K562 (cell line): ENCODE measurements around the gene PCSK5. TPM values are rescaled to one million over a fixed set of nuclear protein-coding genes. Genes with fewer than 3 reads are reported as not detected.

Experiments used
- ATAC-seq: fragments of 200-7000 bp; cut with Tn5 transposase; 3 replicates; pipeline ENCODE4 v1.9.1; 2020; ENCODE audit warnings: moderate library complexity
- BruUV-seq: library from RNA; stranded (reverse); fragments of 400-500 nt; replicated peaks from 2 replicates; lab custom pipeline; 2021; lab: Mats Ljungman, UMichigan
- CTCF ChIA-PET: fragments of 300-600 bp; formaldehyde crosslinking; extraction: SDS; loops from one replicate; lab custom pipeline; 2021; ENCODE audit warnings: low intra/inter-chr PET ratio; lab: Yijun Ruan, JAX
- POLR2A ChIA-PET: fragments of 300-600, 350-650 bp; sonication (Branson Sonifier 250); formaldehyde crosslinking; extraction: SDS; loops from one replicate; lab custom pipeline; 2021; ENCODE audit warnings: antibody characterized with exemption, inconsistent platforms; lab: Yijun Ruan, JAX
- DNase-seq, 4 experiments: peaks; one replicate each; pipeline versions ENCODE4 v3.0.0 to v3.0.0-alpha.2; 2011 to 2018; ENCODE audit warnings: low spot score in 3 of 4, mixed read lengths in 3 of 4; ENCODE audit errors: extremely low read depth in 1 of 4
- FAIRE-seq: peaks from 2 replicates; lab custom pipeline; 2011; peaks lifted over from hg19 to GRCh38; lab: Jason Lieb, UNC
- H2AFZ ChIP-seq: 2 replicates; pipeline ENCODE4 v1.6.0; 2011; ENCODE audit warnings: low read depth, low read length, control low read depth, inconsistent platforms
- H3K27ac ChIP-seq: fragments of 200-600 bp; 3 replicates; pipeline ENCODE4 v1.8.0; 2011; ENCODE audit warnings: low read depth, mild to moderate bottlenecking, control low read depth, inconsistent platforms, low read length, moderate library complexity, mixed read lengths; ENCODE audit errors: extremely low read depth
- H3K27me3 ChIP-seq, 2 experiments: fragments of 300-600 bp in 1 of 2; 2 replicates in 1 of 2; 3 replicates in 1 of 2; pipeline versions ENCODE4 v1.6.0 to v1.8.0; 2011; ENCODE audit warnings: inconsistent platforms in 2 of 2, low read length in 2 of 2, mild to moderate bottlenecking in 1 of 2, mixed read lengths in 1 of 2, moderate library complexity in 1 of 2; ENCODE audit not compliant: control insufficient read depth in 2 of 2, insufficient read depth in 2 of 2
- H3K36me3 ChIP-seq: fragments of 300-600 bp; 3 replicates; pipeline ENCODE4 v1.8.0; 2011; ENCODE audit warnings: mild to moderate bottlenecking, low read length, inconsistent platforms; ENCODE audit not compliant: control insufficient read depth, insufficient read depth
- H3K4me1 ChIP-seq, 2 experiments: fragments of 200-600 bp in 1 of 2; replicated peaks in 1 of 2; 2 replicates in 1 of 2; 3 replicates in 1 of 2; pipeline versions ENCODE4 v1.5.1 to v1.8.0; 2011; ENCODE audit warnings: inconsistent platforms in 2 of 2, low read length in 2 of 2, mild to moderate bottlenecking in 1 of 2, mixed read lengths in 1 of 2, moderate library complexity in 1 of 2; ENCODE audit not compliant: control insufficient read depth in 2 of 2, insufficient read depth in 2 of 2
- H3K4me2 ChIP-seq: 2 replicates; pipeline ENCODE4 v1.6.1; 2011; ENCODE audit warnings: low read length, control low read depth, inconsistent platforms, mixed read lengths; ENCODE audit not compliant: insufficient read depth
- H3K4me3 ChIP-seq: fragments of 200-600 bp; sonication (generic), shearing (Covaris generic); 2 replicates; pipeline ENCODE4 v1.5.1; 2016; ENCODE audit warnings: control low read depth, inconsistent platforms
- H3K79me2 ChIP-seq: fragments of 200-600 bp; 3 replicates; pipeline ENCODE4 v1.8.0; 2011; ENCODE audit warnings: low read length, inconsistent platforms; ENCODE audit not compliant: control insufficient read depth, insufficient read depth
- H3K9ac ChIP-seq, 2 experiments: 2 replicates each; pipeline versions ENCODE4 v1.6.0 to v1.6.1; 2011; ENCODE audit warnings: low read depth in 2 of 2, low read length in 2 of 2, control low read depth in 1 of 2, inconsistent platforms in 1 of 2, mild to moderate bottlenecking in 1 of 2, mixed read lengths in 1 of 2; ENCODE audit not compliant: insufficient read depth in 1 of 2
- H3K9me1 ChIP-seq: one replicate; pipeline ENCODE4 v1.6.0; 2011; ENCODE audit warnings: inconsistent platforms, mild to moderate bottlenecking, low read length, moderate library complexity; ENCODE audit not compliant: control insufficient read depth, insufficient read depth
- H3K9me3 ChIP-seq: replicated peaks from 2 replicates; pipeline ENCODE4 v1.5.1; 2011; ENCODE audit warnings: low read depth, low read length, inconsistent platforms; ENCODE audit not compliant: control insufficient read depth, insufficient read depth
- H4K20me1 ChIP-seq: replicated peaks from 2 replicates; pipeline ENCODE4 v1.6.1; 2011; ENCODE audit warnings: low read length, inconsistent platforms, mixed read lengths; ENCODE audit not compliant: control insufficient read depth, insufficient read depth
- COPS2 ChIP-seq: fragments of 450-650 bp; conservative IDR thresholded peaks from 2 replicates; pipeline ENCODE4 v1.6.1; 2016; ENCODE audit warnings: mild to moderate bottlenecking, moderate library complexity
- EWSR1 ChIP-seq: fragments of 450-650 bp; IDR thresholded peaks from 2 replicates; pipeline ENCODE4 v1.6.1; 2018; ENCODE audit warnings: borderline replicate concordance, mild to moderate bottlenecking, low read depth, moderate library complexity; ENCODE audit not compliant: partially characterized antibody
- FOXM1 ChIP-seq, 2 experiments: fragments of 450-650 bp in 1 of 2; sonication (generic) in 1 of 2; formaldehyde crosslinking in 1 of 2; IDR thresholded peaks; 2 replicates each; pipeline versions ENCODE4 v1.6.1 to v1.9.0; 2017 to 2022; ENCODE audit warnings: low read depth in 2 of 2, mild to moderate bottlenecking in 2 of 2, missing genetic modification reagents in 1 of 2, moderate library complexity in 1 of 2
- GATAD2B ChIP-seq: fragments of 450-650 bp; IDR thresholded peaks from 2 replicates; pipeline ENCODE4 v1.6.1; 2017; ENCODE audit warnings: mild to moderate bottlenecking, borderline replicate concordance
- HDGF ChIP-seq: fragments of 450-650 bp; IDR thresholded peaks from 2 replicates; pipeline ENCODE4 v1.6.1; 2016
- KDM4B ChIP-seq, 2 experiments: fragments of 450-650 bp in 1 of 2; sonication (generic) in 1 of 2; IDR thresholded peaks; 2 replicates each; pipeline ENCODE4 v1.6.1; 2016 to 2017; ENCODE audit warnings: borderline replicate concordance in 2 of 2, antibody characterized with exemption in 1 of 2, low read depth in 1 of 2, mild to moderate bottlenecking in 1 of 2
- NCOA1 ChIP-seq: fragments of 450-650 bp; IDR thresholded peaks from 2 replicates; pipeline ENCODE4 v1.6.1; 2016; ENCODE audit warnings: low read depth
- POLR2A ChIP-seq: fragments of 450-650 bp; conservative IDR thresholded peaks from 2 replicates; pipeline ENCODE4 v1.6.1; 2016
- RAD21 ChIP-seq, 2 experiments: fragments of 250-450 bp in 1 of 2; fragments of 450-650 bp in 1 of 2; sonication (Bioruptor Pico) in 1 of 2; formaldehyde crosslinking in 1 of 2; IDR thresholded peaks in 1 of 2; conservative IDR thresholded peaks in 1 of 2; 2 replicates each; pipeline versions ENCODE4 v1.4.0 to v1.8.0; 2020 to 2022; ENCODE audit warnings: mild to moderate bottlenecking in 2 of 2, moderate library complexity in 1 of 2
- RBM14 ChIP-seq: fragments of 200-400 bp; formaldehyde crosslinking; IDR thresholded peaks from 2 replicates; pipeline ENCODE4 v1.6.1; 2018; ENCODE audit warnings: low read depth, mild to moderate bottlenecking, low read length, moderate library complexity, borderline replicate concordance; ENCODE audit not compliant: insufficient read depth
- SMARCA4 ChIP-seq: fragments of 450-650 bp; IDR thresholded peaks from 2 replicates; pipeline ENCODE4 v1.6.1; 2016
- TAF1 ChIP-seq: IDR thresholded peaks from 2 replicates; pipeline ENCODE4 v1.6.1; 2011; ENCODE audit warnings: mild to moderate bottlenecking, low read length, moderate library complexity; ENCODE audit not compliant: insufficient read depth, control insufficient read depth, severe bottlenecking; ENCODE audit errors: extremely low read depth
- ZNF121 ChIP-seq: sonication (generic); formaldehyde crosslinking; conservative IDR thresholded peaks from 2 replicates; pipeline ENCODE4 v1.8.0; 2022; ENCODE audit warnings: missing genetic modification reagents
- WGBS: fragments of 100-300 bp; shearing (Covaris generic); methylation state at CpG from one replicate; pipeline ENCODE4 v1.1.6; 2016; ENCODE audit warnings: low coverage, mixed read lengths; ENCODE audit not compliant: insufficient coverage; ENCODE audit errors: missing lambda C conversion rate; 5-methylcytosine and 5-hydroxymethylcytosine counted together
- in situ Hi-C: fragments of 300-500 bp; cut with MboI; formaldehyde crosslinking; loops from 4 replicates; pipeline ENCODE4 v1.15.0; 2018; ENCODE audit warnings: inconsistent platforms, mixed read lengths
- intact Hi-C: fragments of 100-400 bp; cut with micrococcal nuclease; formaldehyde crosslinking; loops from 2 replicates; pipeline ENCODE4 v1.14.2; 2022
- polyA plus RNA-seq, 8 experiments: library from polyadenylated mRNA; depleted of rRNA in 4 of 8; stranded (reverse) in 5 of 8; unstranded in 3 of 8; fragments of >200 nt; fragmentation: Nextera tagmentation in 2 of 8; fragmentation: Illumina TruSeq in 1 of 8; extraction: Ambion mirVana in 2 of 8; extraction: Trizol in 1 of 8; gene quantifications; 2 replicates each; pipeline versions ENCODE4 v1.2.1 to v1.2.3, GENCODE V29; 2011 to 2014; ENCODE audit warnings: inconsistent platforms in 1 of 8, missing spikeins in 1 of 8
- total RNA-seq, 7 experiments: library from RNA; depleted of rRNA in 6 of 7; stranded (reverse); fragments of >200 nt in 6 of 7; fragmentation: Illumina TruSeq in 2 of 7; extraction: Trizol in 2 of 7; gene quantifications; 2 replicates each; pipeline versions ENCODE4 v1.2.1 to v1.2.3, GENCODE V29; 2011 to 2021; ENCODE audit warnings: low replicate concordance in 1 of 7
- TF ChIP-seq, protein P1 (sequence below): fragments of 450-650 bp; IDR thresholded peaks from 2 replicates; pipeline ENCODE4 v1.6.1; 2016; ENCODE audit warnings: antibody characterized with exemption
- TF ChIP-seq, protein P2 (sequence below): sonication (generic); formaldehyde crosslinking; IDR thresholded peaks from 2 replicates; pipeline ENCODE4 v1.8.0; 2022; ENCODE audit warnings: mild to moderate bottlenecking, missing genetic modification reagents, borderline replicate concordance
- TF ChIP-seq, protein P3 (sequence below): fragments of 250-450 bp; sonication (Bioruptor Pico); IDR thresholded peaks from 2 replicates; pipeline ENCODE4 v1.4.0; 2020; ENCODE audit warnings: mild to moderate bottlenecking

PCSK5 gene
- total and polyA plus RNA-seq, 9 of the 15 experiments (the other 6 are each of a cell fraction or from before 2014, with no cell fraction given) = not detected

DNA sequence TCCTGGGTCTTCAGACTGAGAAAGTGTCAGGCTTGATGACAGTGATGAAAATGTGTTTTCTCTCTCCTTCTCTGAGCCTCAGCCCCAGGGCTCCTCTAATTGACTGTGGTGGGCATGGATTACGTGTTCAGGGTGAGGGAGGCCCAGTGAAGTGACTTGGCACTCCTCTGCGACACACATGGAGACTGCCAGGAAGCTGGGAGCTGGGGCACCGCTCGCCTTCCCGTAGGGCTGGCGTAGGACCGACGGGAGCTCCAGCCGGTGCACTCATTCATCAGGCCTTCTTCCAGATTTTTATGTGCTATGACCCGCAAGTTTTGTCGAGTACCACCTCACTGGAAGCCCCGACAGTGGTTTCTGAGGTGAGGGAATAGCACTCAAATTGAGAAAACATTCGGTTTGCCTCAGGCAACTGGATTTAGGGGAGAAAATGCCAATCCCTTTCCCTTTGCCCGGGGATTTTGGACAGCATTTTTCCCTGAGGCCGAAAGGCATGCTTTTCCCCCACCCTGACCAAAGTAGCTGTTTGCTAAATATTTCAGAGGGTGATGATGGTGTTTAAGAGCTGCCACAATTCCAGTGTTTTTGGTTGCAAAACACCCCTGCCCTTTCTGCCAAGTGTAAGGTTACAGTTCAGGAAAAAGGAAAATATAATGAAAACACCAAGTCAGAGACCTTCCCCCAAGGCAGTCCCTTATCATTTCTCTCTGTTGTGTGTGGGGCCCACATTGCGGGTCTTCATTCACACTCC, 83.7 kb downstream of the PCSK5 start:
- POLR2A ChIA-PET = no interaction called here

More for the DNA sequence above, 83.7 kb downstream of the PCSK5 start:
- no TSS peak for BruUV-seq
- FAIRE-seq = no peak
- no peak overlapping the region for H3K27ac ChIP-seq
- 2% methylated on average over 13 of the region's 16 CpGs for WGBS
- no peaks in the 10 kb centered on the region for H3K9me3 ChIP-seq
- no peaks in the 10 kb centered on the region for H3K9me1 ChIP-seq
- H3K36me3 ChIP-seq = no peaks in the 10 kb centered on the region
- TF ChIP-seq HDGF (no peak), SMARCA4 (no peak), FOXM1 (IDR thresholded peaks at IDR 0.05; ENCODE audit: low read depth) (no peak), FOXM1 (CRISPR knock-in tag; IDR thresholded peaks at IDR 0.05; ENCODE audit: low read depth) (no peak), EWSR1 (no peak), RBM14 (no peak), TAF1 (no peak), POLR2A (no peak), COPS2 (no peak), GATAD2B (no peak), KDM4B (IDR thresholded peaks at IDR 0.05; ENCODE audit: borderline replicate concordance in 2 of 2, low read depth in 1 of 2) (no peak), NCOA1 (no peak), ZNF121 (CRISPR knock-in tag) (no peak), RAD21 (CRISPR knock-in tag; conservative IDR thresholded peaks at IDR 0.05 in 1 of 2, IDR thresholded peaks at IDR 0.05 in 1 of 2) (no peak)
- TF ChIP-seq, protein P1, sequence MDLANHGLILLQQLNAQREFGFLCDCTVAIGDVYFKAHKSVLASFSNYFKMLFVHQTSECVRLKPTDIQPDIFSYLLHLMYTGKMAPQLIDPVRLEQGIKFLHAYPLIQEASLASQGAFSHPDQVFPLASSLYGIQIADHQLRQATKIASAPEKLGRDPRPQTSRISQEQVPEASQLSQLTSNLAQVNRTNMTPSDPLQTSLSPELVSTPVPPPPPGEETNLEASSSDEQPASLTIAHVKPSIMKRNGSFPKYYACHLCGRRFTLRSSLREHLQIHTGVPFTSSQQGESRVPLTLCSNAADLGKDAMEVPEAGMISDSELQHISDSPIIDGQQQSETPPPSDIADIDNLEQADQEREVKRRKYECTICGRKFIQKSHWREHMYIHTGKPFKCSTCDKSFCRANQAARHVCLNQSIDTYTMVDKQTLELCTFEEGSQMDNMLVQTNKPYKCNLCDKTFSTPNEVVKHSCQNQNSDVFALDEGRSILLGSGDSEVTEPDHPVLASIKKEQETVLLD = no peak
- TF ChIP-seq, protein P2, sequence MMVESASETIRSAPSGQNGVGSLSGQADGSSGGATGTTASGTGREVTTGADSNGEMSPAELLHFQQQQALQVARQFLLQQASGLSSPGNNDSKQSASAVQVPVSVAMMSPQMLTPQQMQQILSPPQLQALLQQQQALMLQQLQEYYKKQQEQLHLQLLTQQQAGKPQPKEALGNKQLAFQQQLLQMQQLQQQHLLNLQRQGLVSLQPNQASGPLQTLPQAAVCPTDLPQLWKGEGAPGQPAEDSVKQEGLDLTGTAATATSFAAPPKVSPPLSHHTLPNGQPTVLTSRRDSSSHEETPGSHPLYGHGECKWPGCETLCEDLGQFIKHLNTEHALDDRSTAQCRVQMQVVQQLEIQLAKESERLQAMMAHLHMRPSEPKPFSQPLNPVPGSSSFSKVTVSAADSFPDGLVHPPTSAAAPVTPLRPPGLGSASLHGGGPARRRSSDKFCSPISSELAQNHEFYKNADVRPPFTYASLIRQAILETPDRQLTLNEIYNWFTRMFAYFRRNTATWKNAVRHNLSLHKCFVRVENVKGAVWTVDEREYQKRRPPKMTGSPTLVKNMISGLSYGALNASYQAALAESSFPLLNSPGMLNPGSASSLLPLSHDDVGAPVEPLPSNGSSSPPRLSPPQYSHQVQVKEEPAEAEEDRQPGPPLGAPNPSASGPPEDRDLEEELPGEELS (CRISPR knock-in tag) = no peak
- TF ChIP-seq, protein P3, sequence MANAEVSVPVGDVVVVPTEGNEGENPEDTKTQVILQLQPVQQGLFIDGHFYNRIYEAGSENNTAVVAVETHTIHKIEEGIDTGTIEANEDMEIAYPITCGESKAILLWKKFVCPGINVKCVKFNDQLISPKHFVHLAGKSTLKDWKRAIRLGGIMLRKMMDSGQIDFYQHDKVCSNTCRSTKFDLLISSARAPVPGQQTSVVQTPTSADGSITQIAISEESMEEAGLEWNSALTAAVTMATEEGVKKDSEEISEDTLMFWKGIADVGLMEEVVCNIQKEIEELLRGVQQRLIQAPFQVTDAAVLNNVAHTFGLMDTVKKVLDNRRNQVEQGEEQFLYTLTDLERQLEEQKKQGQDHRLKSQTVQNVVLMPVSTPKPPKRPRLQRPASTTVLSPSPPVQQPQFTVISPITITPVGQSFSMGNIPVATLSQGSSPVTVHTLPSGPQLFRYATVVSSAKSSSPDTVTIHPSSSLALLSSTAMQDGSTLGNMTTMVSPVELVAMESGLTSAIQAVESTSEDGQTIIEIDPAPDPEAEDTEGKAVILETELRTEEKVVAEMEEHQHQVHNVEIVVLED (CRISPR knock-in tag) = no peak
- H2AFZ ChIP-seq = no peak overlapping the region
- in situ Hi-C loops = no loop called here
- DNase-seq = no peak
- no peak overlapping the region for H3K4me2 ChIP-seq
- no peak overlapping the region for H3K4me3 ChIP-seq
- no peak for ATAC-seq
- CTCF ChIA-PET = no interaction called here
- no peaks in the 10 kb centered on the region for H3K79me2 ChIP-seq
- no peaks in the 10 kb centered on the region for H4K20me1 ChIP-seq
- H3K27me3 ChIP-seq = no peaks in the 10 kb centered on the region
- intact Hi-C loops = no loop called here
- no peaks in the 10 kb centered on the region for H3K4me1 ChIP-seq
- no peak overlapping the region for H3K9ac ChIP-seq
